MM.1S (cell line): ENCODE results near the gene BPIFA3.

Experiments used
- CTCF ChIP-seq: fragments of 300-600 bp; sonication (generic); IDR thresholded peaks from 2 replicates; pipeline ENCODE4 v1.5.1; 2016; ENCODE audit warnings: antibody characterized with exemption, low read length, mixed read lengths
- EZH2 ChIP-seq: fragments of 300-600 bp; sonication (generic); optimal IDR thresholded peaks from 2 replicates; pipeline ENCODE3; 2017; ENCODE audit warnings: low read depth, mild to moderate bottlenecking, antibody characterized with exemption, low read length, mixed read lengths
- EZH2phosphoT487 ChIP-seq: fragments of 300-600 bp; sonication (generic); IDR thresholded peaks from 2 replicates; pipeline ENCODE4 v1.6.1; 2018; ENCODE audit warnings: antibody characterized with exemption, low read length

DNA sequence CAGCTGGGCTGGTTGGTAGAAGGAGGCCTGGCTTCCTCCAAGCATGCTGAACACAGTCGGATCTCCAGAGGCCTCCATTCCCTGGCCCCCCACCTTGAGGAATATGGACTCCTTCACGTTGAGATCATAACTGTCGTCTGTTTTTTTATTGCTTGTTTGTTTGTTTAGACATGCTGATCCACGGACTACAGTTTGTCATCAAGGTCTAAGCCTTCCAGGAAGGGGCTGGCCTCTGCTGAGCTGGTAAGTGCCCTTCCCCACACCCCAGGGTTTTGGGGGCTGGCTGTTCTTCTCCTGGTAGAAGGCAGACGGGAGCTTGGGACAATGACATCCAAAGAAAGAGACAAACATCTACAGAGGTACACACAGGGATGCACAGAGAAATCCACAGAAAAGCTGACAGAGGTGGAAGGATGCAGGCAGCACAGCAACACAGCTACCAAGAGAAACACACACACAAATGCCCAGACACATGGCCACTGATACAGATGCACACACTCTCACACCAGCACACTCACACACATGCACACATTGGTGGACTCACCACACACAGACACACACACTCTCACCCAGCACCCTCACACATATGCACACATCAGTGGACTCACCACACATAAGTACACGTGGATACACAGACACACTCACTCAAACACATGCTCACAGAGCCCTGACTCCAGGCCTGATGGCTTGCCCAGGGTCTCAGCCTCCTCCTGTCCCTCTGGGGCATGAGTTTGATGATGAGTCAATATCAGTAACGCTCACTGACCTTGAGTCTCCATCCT lies 25.4 kb downstream of the BPIFA3 start:
- no peak for TF ChIP-seq EZH2phosphoT487
- TF ChIP-seq CTCF = no peak
- TF ChIP-seq EZH2 = no peak
